OCI-LY1 (cell line): ENCODE data around the gene RFX2.

Source experiments
- H2AFZ ChIP-seq: fragments of 200-600 bp; sonication (generic), shearing (Covaris generic); 2 replicates; pipeline ENCODE4 v1.6.0; 2014; ENCODE audit warnings: antibody characterized with exemption, mild to moderate bottlenecking, low read length
- H3F3A ChIP-seq: fragments of 200-600 bp; sonication (generic), shearing (Covaris generic); 2 replicates; pipeline ENCODE4 v1.6.0; 2014; ENCODE audit warnings: mild to moderate bottlenecking, antibody characterized with exemption, low read length, moderate library complexity; ENCODE audit not compliant: insufficient read depth
- H3K27ac ChIP-seq: fragments of 200-600 bp; sonication (generic); 2 replicates; pipeline ENCODE4 v1.5.1; 2014; ENCODE audit warnings: low read length, mixed run types, mild to moderate bottlenecking, low read depth; ENCODE audit not compliant: poor library complexity, severe bottlenecking
- H3K27me3 ChIP-seq: fragments of 200-600 bp; sonication (generic); 2 replicates; pipeline ENCODE4 v1.6.0; 2014; ENCODE audit warnings: antibody characterized with exemption, mild to moderate bottlenecking, low read length, moderate library complexity; ENCODE audit not compliant: insufficient read depth
- H3K36me3 ChIP-seq: fragments of 200-600 bp; sonication (generic); 2 replicates; pipeline ENCODE4 v1.6.1; 2014; ENCODE audit warnings: mild to moderate bottlenecking, antibody characterized with exemption, low read length, moderate library complexity, mixed read lengths; ENCODE audit not compliant: insufficient read depth
- H3K4me1 ChIP-seq: fragments of 200-600 bp; sonication (generic); 2 replicates; pipeline ENCODE4 v1.5.1; 2014; ENCODE audit warnings: mild to moderate bottlenecking, low read length, moderate library complexity; ENCODE audit not compliant: insufficient read depth, severe bottlenecking
- H3K4me2 ChIP-seq: fragments of 200-600 bp; sonication (generic), shearing (Covaris generic); 2 replicates; pipeline ENCODE4 v1.6.1; 2014; ENCODE audit warnings: low read length
- H3K4me3 ChIP-seq: fragments of 200-600 bp; sonication (generic); 2 replicates; pipeline ENCODE4 v1.5.1; 2014; ENCODE audit warnings: low read length, low read depth, mild to moderate bottlenecking, mixed read lengths; ENCODE audit not compliant: poor library complexity, severe bottlenecking
- H3K79me2 ChIP-seq: fragments of 200-600 bp; shearing (Covaris generic); 2 replicates; pipeline ENCODE4 v1.6.1; 2016; ENCODE audit warnings: mixed run types, low read length, mixed read lengths; ENCODE audit not compliant: insufficient read depth
- H3K9ac ChIP-seq: fragments of 200-600 bp; sonication (generic), shearing (Covaris generic); 2 replicates; pipeline ENCODE4 v1.6.1; 2014; ENCODE audit warnings: mild to moderate bottlenecking, low read length, mixed read lengths
- H3K9me2 ChIP-seq: fragments of 200-600 bp; sonication (generic), shearing (Covaris generic); 2 replicates; pipeline ENCODE4 v1.6.1; 2014; ENCODE audit warnings: low read depth, mild to moderate bottlenecking, low read length, mixed read lengths
- H3K9me3 ChIP-seq: fragments of 200-600 bp; shearing (Covaris generic); 2 replicates; pipeline ENCODE4 v1.6.1; 2014; ENCODE audit warnings: low read length, mixed read lengths
- H4K20me1 ChIP-seq: fragments of 200-600 bp; sonication (generic), shearing (Covaris generic); 2 replicates; pipeline ENCODE4 v1.6.0; 2016; ENCODE audit warnings: mild to moderate bottlenecking, low read length; ENCODE audit not compliant: insufficient read depth
- EZH2 ChIP-seq: fragments of 200-600 bp; sonication (generic), shearing (Covaris generic); IDR thresholded peaks from 2 replicates; pipeline ENCODE4 v1.8.0; 2017; ENCODE audit warnings: borderline replicate concordance, mixed run types, mild to moderate bottlenecking, antibody characterized with exemption, low read length, moderate library complexity, mixed read lengths
- TF ChIP-seq, protein P1 (sequence below): fragments of 200-600 bp; sonication (generic), shearing (Covaris generic); IDR thresholded peaks from 2 replicates; pipeline ENCODE4 v1.5.1; 2017; ENCODE audit warnings: mild to moderate bottlenecking, antibody characterized with exemption, low read length, moderate library complexity, mixed read lengths

Gene RFX2

DNA sequence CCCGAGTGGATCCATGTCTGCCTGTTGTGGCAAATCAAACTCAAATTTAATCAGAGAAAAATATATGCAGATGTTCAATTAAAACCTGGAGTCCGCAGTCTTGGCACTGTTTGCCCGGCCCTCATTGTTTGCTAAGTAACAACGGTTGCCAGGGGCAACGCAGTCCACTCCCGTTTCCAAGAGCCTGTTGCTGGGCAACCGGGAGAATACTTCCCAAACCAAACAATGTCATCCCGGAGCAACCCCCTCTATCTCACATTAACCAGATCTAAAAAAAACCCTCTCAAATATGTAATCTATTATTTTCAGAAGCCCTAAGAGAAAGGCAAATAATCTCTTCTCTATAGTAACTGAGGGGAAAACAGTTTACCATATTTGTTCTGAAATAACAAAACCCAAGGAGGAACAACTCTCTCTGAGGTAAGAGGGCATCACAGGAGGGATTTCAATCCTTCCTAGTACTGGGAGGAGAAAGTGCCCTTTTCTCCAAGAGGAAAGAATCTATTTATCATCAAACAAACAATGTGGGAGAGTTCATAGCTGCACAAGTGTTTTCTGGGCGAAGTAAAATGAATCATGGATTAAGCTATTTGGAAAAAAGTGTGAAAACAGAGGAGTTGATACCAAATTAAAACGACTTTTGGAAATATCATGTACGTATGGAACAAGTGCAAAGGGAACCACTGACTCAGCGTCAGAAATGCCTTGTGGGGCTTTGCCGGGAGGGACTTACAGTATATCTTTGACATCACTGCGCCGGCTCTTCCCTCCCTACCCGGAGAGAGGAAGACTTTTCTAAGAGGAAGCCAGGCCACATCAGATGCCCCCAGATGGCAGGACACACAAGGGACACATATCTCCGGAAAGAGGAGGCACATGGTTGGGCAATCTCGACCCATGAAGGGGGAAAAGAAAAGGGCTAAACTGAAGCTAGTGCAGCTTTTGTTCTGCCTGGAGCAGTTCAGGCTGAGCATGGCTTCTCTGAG lies 43.3 kb downstream of the RFX2 start:
- Histone ChIP-seq H3K4me3 (no peak overlapping the region), H3K27ac (no peak overlapping the region)

DNA sequence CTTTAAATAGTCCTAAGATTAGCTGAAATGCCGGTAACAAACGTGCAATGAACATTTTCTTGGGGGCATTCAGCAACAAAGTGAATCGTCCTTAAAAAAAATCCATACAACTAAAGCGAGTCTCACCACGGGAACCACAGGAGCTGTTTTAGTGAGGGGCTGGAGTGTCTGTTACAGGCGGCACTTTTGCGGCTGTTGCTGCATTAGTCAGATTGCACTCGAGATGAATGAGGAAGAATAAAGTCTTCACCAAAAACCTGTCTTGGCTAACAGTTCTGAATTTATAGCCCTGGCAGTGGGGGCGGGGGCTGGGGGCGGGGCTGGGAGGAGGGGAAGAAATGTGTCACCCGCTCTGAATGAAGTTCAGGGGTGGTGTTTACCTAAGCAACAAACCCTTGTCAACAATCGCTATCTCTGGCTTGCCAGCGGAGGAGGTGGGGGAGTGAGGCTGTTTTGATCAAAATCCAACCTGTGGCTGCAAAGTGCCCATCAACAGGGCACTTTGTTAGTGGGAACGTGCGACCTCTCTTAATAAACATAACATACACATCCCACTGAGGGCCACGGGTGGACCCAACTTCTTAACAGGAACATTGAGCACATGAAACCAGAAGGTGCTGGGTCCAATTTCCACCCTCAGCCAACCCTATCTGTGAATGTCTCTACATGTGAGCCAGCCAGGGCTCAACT lies 44.5 kb downstream of the RFX2 start:
- H3K27ac ChIP-seq, result no peak overlapping the region
- no peak overlapping the region for H3K4me2 ChIP-seq
- no peak overlapping the region for H2AFZ ChIP-seq
- no peaks in the 10 kb centered on the region; the same call in 1 of the 2 replicates for H3K27me3 ChIP-seq
- H3K4me1 ChIP-seq, result no peaks in the 10 kb centered on the region
- no peaks in the 10 kb centered on the region for H3F3A ChIP-seq
- no peaks in the 10 kb centered on the region for H4K20me1 ChIP-seq
- TF ChIP-seq, protein P1, sequence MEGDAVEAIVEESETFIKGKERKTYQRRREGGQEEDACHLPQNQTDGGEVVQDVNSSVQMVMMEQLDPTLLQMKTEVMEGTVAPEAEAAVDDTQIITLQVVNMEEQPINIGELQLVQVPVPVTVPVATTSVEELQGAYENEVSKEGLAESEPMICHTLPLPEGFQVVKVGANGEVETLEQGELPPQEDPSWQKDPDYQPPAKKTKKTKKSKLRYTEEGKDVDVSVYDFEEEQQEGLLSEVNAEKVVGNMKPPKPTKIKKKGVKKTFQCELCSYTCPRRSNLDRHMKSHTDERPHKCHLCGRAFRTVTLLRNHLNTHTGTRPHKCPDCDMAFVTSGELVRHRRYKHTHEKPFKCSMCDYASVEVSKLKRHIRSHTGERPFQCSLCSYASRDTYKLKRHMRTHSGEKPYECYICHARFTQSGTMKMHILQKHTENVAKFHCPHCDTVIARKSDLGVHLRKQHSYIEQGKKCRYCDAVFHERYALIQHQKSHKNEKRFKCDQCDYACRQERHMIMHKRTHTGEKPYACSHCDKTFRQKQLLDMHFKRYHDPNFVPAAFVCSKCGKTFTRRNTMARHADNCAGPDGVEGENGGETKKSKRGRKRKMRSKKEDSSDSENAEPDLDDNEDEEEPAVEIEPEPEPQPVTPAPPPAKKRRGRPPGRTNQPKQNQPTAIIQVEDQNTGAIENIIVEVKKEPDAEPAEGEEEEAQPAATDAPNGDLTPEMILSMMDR, result no peak
- TF ChIP-seq EZH2, result no peak
- no peak overlapping the region for H3K4me3 ChIP-seq
- H3K9me3 ChIP-seq, result no peaks in the 10 kb centered on the region
- no peaks in the 10 kb centered on the region for H3K36me3 ChIP-seq
- H3K79me2 ChIP-seq, result no peaks in the 10 kb centered on the region
- no peaks in the 10 kb centered on the region for H3K9me2 ChIP-seq
- H3K9ac ChIP-seq, result no peak overlapping the region

More for the DNA sequence above, 43.3 kb downstream of the RFX2 start:
- no peaks in the 10 kb centered on the region; the same call in 1 of the 2 replicates for H3K27me3 ChIP-seq
- H3K9me2 ChIP-seq, result no peaks in the 10 kb centered on the region
- no peaks in the 10 kb centered on the region for H3K79me2 ChIP-seq
- H3F3A ChIP-seq, result no peaks in the 10 kb centered on the region
- H2AFZ ChIP-seq, result no peak overlapping the region
- H3K4me1 ChIP-seq, result no peaks in the 10 kb centered on the region
- no peak overlapping the region for H3K9ac ChIP-seq
- no peak overlapping the region for H3K4me2 ChIP-seq
- TF ChIP-seq, protein P1, result no peak
- no peak for TF ChIP-seq EZH2
- H3K9me3 ChIP-seq, result no peaks in the 10 kb centered on the region
- H4K20me1 ChIP-seq, result no peaks in the 10 kb centered on the region
- H3K36me3 ChIP-seq, result no peaks in the 10 kb centered on the region

DNA sequence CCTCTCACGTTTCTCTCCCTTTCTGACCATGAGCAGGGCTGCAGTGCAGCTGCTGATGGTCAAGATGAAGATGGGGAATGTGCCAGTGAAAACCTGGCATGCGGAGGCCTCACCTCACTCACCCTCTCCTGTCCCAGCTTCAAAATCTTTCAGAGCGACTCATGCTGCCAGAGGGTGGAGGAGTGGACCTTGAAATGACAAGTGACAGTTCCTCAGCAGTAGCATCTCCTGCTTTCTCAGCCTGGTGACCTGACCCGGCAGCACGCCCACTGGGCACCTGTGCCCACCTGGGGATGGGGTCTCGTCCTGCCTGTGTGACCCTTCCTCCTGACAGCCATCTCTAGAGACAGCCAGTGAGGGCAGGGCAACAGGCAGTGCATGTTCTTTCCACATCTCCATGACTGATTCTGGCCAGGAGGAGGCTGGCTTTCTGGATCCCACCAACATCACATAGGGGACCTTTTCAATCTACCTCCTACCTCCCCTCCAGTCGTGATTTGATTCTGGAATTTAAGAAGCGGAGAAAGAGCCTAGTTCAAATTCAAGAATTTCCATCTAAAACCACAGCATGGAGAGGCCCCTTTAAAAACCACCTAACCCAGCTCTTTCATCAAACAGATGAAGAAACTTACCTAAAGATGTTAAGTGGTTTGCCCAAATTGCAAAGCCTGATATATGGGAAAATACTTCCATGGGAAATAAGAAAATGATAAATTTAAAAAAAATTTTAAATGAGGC lies 45.8 kb downstream of the RFX2 start:
- no peak overlapping the region for H3K9ac ChIP-seq
- H3K4me2 ChIP-seq, result no peak overlapping the region
- H3K27ac ChIP-seq, result no peak overlapping the region

More for the DNA sequence above, 45.8 kb downstream of the RFX2 start:
- Histone ChIP-seq H2AFZ (no peak overlapping the region), H3F3A (no peaks in the 10 kb centered on the region), H4K20me1 (no peaks in the 10 kb centered on the region), H3K27me3 (no peaks in the 10 kb centered on the region; the same call in 1 of the 2 replicates), H3K4me1 (no peaks in the 10 kb centered on the region), H3K79me2 (no peaks in the 10 kb centered on the region), H3K4me3 (no peak overlapping the region), H3K9me2 (no peaks in the 10 kb centered on the region), H3K36me3 (no peaks in the 10 kb centered on the region), H3K9me3 (no peaks in the 10 kb centered on the region)
- TF ChIP-seq, protein P1, result no peak
- no peak for TF ChIP-seq EZH2
